MM.1S (cell line): ENCODE results near the gene LRWD1.

Experiments used
- DNase-seq: peaks from one replicate; pipeline ENCODE4 v3.0.0-alpha.2; 2015
- H2AFZ ChIP-seq: fragments of 300-600 bp; sonication (generic); 2 replicates; pipeline ENCODE4 v1.6.0; 2016; ENCODE audit warnings: antibody characterized with exemption, low read length
- H3F3A ChIP-seq: fragments of 300-600 bp; sonication (generic); 2 replicates; pipeline ENCODE4 v1.6.1; 2016; ENCODE audit warnings: mild to moderate bottlenecking, antibody characterized with exemption, low read length, moderate library complexity, mixed read lengths; ENCODE audit not compliant: insufficient read depth
- H3K27ac ChIP-seq: fragments of 300-600 bp; sonication (generic); 2 replicates; pipeline ENCODE4 v1.5.1; 2016; ENCODE audit warnings: mild to moderate bottlenecking, low read length
- H3K27me3 ChIP-seq: fragments of 300-600 bp; sonication (generic); replicated peaks from 2 replicates; pipeline ENCODE4 v1.6.0; 2016; ENCODE audit warnings: low read length; ENCODE audit not compliant: insufficient read depth
- H3K36me3 ChIP-seq: fragments of 300-600 bp; sonication (generic); replicated peaks from 2 replicates; pipeline ENCODE4 v1.6.1; 2016; ENCODE audit warnings: mild to moderate bottlenecking, low read length, mixed read lengths; ENCODE audit not compliant: insufficient read depth
- H3K4me1 ChIP-seq: fragments of 300-600 bp; sonication (generic); 2 replicates; pipeline ENCODE4 v1.6.1; 2016; ENCODE audit warnings: low read length, mixed read lengths
- H3K4me2 ChIP-seq: fragments of 300-600 bp; sonication (generic); 2 replicates; pipeline ENCODE4 v1.6.0; 2016; ENCODE audit warnings: low read depth, low read length
- H3K4me3 ChIP-seq: fragments of 300-600 bp; sonication (generic); 2 replicates; pipeline ENCODE4 v1.5.1; 2016; ENCODE audit warnings: low read length, mixed read lengths
- H3K79me2 ChIP-seq: fragments of 300-600 bp; sonication (generic); 2 replicates; pipeline ENCODE4 v1.6.1; 2016; ENCODE audit warnings: mixed run types, low read length, mixed read lengths
- H3K9ac ChIP-seq: fragments of 300-600 bp; sonication (generic); 2 replicates; pipeline ENCODE4 v1.6.1; 2016; ENCODE audit warnings: low read length, mixed read lengths
- H3K9me2 ChIP-seq: fragments of 300-600 bp; sonication (generic); replicated peaks from 2 replicates; pipeline ENCODE4 v1.6.1; 2016; ENCODE audit warnings: mild to moderate bottlenecking, low read length, mixed read lengths; ENCODE audit not compliant: insufficient read depth
- H3K9me3 ChIP-seq: fragments of 300-600 bp; sonication (generic); replicated peaks from 2 replicates; pipeline ENCODE4 v1.6.1; 2016; ENCODE audit warnings: mild to moderate bottlenecking, low read length, mixed read lengths; ENCODE audit not compliant: insufficient read depth
- H4K20me1 ChIP-seq: fragments of 300-600 bp; sonication (generic); 2 replicates; pipeline ENCODE4 v1.6.1; 2016; ENCODE audit warnings: mild to moderate bottlenecking, low read length, moderate library complexity, mixed read lengths; ENCODE audit not compliant: insufficient read depth
- CTCF ChIP-seq: fragments of 300-600 bp; sonication (generic); IDR thresholded peaks from 2 replicates; pipeline ENCODE4 v1.5.1; 2016; ENCODE audit warnings: antibody characterized with exemption, low read length, mixed read lengths
- EZH2 ChIP-seq: fragments of 300-600 bp; sonication (generic); optimal IDR thresholded peaks from 2 replicates; pipeline ENCODE3; 2017; ENCODE audit warnings: low read depth, mild to moderate bottlenecking, antibody characterized with exemption, low read length, mixed read lengths
- EZH2phosphoT487 ChIP-seq: fragments of 300-600 bp; sonication (generic); IDR thresholded peaks from 2 replicates; pipeline ENCODE4 v1.6.1; 2018; ENCODE audit warnings: antibody characterized with exemption, low read length

The LRWD1 gene

GRCh38 chr7:102459221-102459844 is 5.5 kb upstream of the LRWD1 start:
- H4K20me1 ChIP-seq: no peaks in the 10 kb centered on the region
- H3K79me2 ChIP-seq: peaks cover 22% of the 10 kb centered on the region
- H3K4me3 ChIP-seq: no peak overlapping the region
- no peaks in the 10 kb centered on the region for H3K36me3 ChIP-seq
- H3K9me2 ChIP-seq: no peaks in the 10 kb centered on the region
- peaks cover 5% of the 10 kb centered on the region; the same call in 1 of the 2 replicates for H3K4me1 ChIP-seq
- no peak overlapping the region for H3K9ac ChIP-seq
- no peak for DNase-seq
- no peaks in the 10 kb centered on the region for H3K27me3 ChIP-seq
- H3K4me2 ChIP-seq: no peak overlapping the region
- TF ChIP-seq EZH2phosphoT487 (no peak), EZH2 (no peak), CTCF (no peak)
- H3F3A ChIP-seq: no peaks in the 10 kb centered on the region
- H2AFZ ChIP-seq: no peak overlapping the region
- no peaks in the 10 kb centered on the region for H3K9me3 ChIP-seq
- no peak overlapping the region for H3K27ac ChIP-seq

GRCh38 chr7:102460467-102460866 is 4.3 kb upstream of the LRWD1 start:
- TF ChIP-seq EZH2 (no peak), CTCF (no peak), EZH2phosphoT487 (no peak)
- Histone ChIP-seq H3K27ac (no peak overlapping the region; the same call in 1 of the 2 replicates), H3K4me3 (no peak overlapping the region), H3K9me2 (no peaks in the 10 kb centered on the region), H3K36me3 (no peaks in the 10 kb centered on the region), H2AFZ (no peak overlapping the region), H3K9me3 (no peaks in the 10 kb centered on the region), H3K4me2 (no peak overlapping the region), H4K20me1 (no peaks in the 10 kb centered on the region), H3K79me2 (peaks cover 32% of the 10 kb centered on the region), H3K4me1 (peaks cover 5% of the 10 kb centered on the region; the same call in 1 of the 2 replicates), H3K27me3 (no peaks in the 10 kb centered on the region), H3F3A (peaks cover 4% of the 10 kb centered on the region; the same call in 1 of the 2 replicates), H3K9ac (no peak overlapping the region)
- no peak for DNase-seq

- TF ChIP-seq EZH2phosphoT487 (no peak), EZH2 (no peak), CTCF (no peak)
- peaks cover 67% of the 10 kb centered on the region for H3K79me2 ChIP-seq
- H3K9ac ChIP-seq: peak overlapping the region; percentile 88
- peak; percentile 7 for DNase-seq
- peaks cover 11% of the 10 kb centered on the region for H3F3A ChIP-seq
- no peaks in the 10 kb centered on the region for H3K9me2 ChIP-seq
- peak overlapping the region; percentile 99 for H2AFZ ChIP-seq
- H3K4me1 ChIP-seq: peaks cover 10% of the 10 kb centered on the region; the same call in 1 of the 2 replicates
- no peak overlapping the region for H3K27ac ChIP-seq
- H3K9me3 ChIP-seq: no peaks in the 10 kb centered on the region
- H3K36me3 ChIP-seq: no peaks in the 10 kb centered on the region
- H3K4me3 ChIP-seq: peak overlapping the region; percentile 100
- H4K20me1 ChIP-seq: no peaks in the 10 kb centered on the region
- peak overlapping the region; percentile 98 for H3K4me2 ChIP-seq
- no peaks in the 10 kb centered on the region for H3K27me3 ChIP-seq
Measured at GRCh38 chr7:102463841-102464576, 775 bp upstream of the LRWD1 start.
